BJ (cell line): ENCODE measurements around the gene SOX9. TPM values are rescaled to one million over a fixed set of nuclear protein-coding genes. Genes with fewer than 3 reads are reported as not detected.

Experiments used
- CTCF ChIA-PET: fragments of 350-600 bp; formaldehyde crosslinking; extraction: SDS; loops from one replicate; lab custom pipeline; 2021; ENCODE audit warnings: antibody characterized with exemption, inconsistent platforms; lab: Yijun Ruan, JAX
- POLR2A ChIA-PET: fragments of 300-600 bp; sonication (Branson Sonifier 250); formaldehyde crosslinking; extraction: SDS; loops from one replicate; lab custom pipeline; 2021; ENCODE audit warnings: antibody characterized with exemption; lab: Charles Lee
- DNase-seq: peaks from one replicate; pipeline ENCODE4 v3.0.0-alpha.2; 2011; ENCODE audit warnings: low read depth
- H3K27me3 ChIP-seq: 2 replicates; pipeline ENCODE4 v1.6.0; 2011; ENCODE audit warnings: low read length; ENCODE audit not compliant: control insufficient read depth, insufficient read depth
- H3K36me3 ChIP-seq: 2 replicates; pipeline ENCODE4 v1.5.1; 2011; ENCODE audit warnings: low read length; ENCODE audit not compliant: control insufficient read depth, insufficient read depth
- H3K4me3 ChIP-seq: 2 replicates; pipeline ENCODE4 v1.5.1; 2011; ENCODE audit warnings: low read depth, mild to moderate bottlenecking, control low read depth, low read length
- CTCF ChIP-seq: IDR thresholded peaks from 2 replicates; pipeline ENCODE4 v1.5.1; 2011; ENCODE audit warnings: low read depth, mild to moderate bottlenecking, control low read depth, inconsistent platforms, low read length, moderate library complexity; ENCODE audit not compliant: insufficient read depth
- polyA plus RNA-seq: library from polyadenylated mRNA; depleted of rRNA; stranded (reverse); fragments of >200 nt; gene quantifications from 2 replicates; pipeline ENCODE4 v1.2.3, GENCODE V29; 2011

SOX9 gene
- polyA plus RNA-seq, 1 experiment = 0.54 TPM

DNA sequence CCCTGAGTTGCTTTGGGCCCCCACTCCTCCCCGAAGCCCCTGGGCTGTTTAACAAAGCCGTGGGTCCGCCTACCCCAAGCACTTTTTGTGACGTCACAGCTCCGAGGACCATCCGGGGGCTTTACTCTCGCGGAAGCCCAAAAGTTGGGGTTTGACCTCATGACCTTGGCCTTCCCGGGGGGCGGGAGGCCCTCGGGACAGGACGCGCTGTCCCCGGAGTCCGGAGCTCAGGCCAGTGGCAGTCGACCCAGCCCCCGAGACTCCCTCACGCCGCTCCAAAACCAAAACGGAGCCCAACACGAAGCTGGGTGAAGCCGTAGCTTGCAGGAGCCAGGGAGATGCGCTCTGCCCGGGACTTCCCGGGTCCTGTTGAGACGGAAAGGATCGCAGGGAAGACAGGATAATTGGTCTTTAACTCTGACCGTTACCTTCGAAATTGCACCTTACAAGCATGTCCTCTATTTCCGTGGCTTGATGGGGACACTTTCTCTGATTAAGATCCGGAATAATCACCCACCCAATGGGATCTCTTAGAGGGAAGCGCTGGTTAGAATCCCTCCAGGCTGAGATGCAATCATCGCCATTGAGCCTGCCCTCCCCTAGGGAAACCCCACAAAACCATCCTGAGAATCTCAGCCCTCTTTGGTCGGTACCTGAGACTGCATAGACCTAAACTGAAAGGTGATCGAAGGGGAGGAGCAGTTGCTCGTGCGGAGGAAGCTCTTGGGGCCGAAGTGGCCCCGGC, 4.9 kb upstream of the SOX9 start:
- Histone ChIP-seq H3K4me3 (no peak overlapping the region), H3K36me3 (no peaks in the 10 kb centered on the region), H3K27me3 (peaks cover 32% of the 10 kb centered on the region)
- POLR2A ChIA-PET = no interaction called here
- CTCF ChIA-PET = interaction anchor here (0.6 to 5.0 kb wide), 3 partner anchors 642 to 1032 kb away, joined by 3 to 20 read pairs (median 3); no protein-coding TSS in a partner anchor
- no peak for DNase-seq
- no peak for TF ChIP-seq CTCF

GRCh38 chr17:72116661-72117521, 3.9 kb upstream of the SOX9 start:
- Histone ChIP-seq H3K36me3 (no peaks in the 10 kb centered on the region), H3K4me3 (no peak overlapping the region; the same call in 1 of the 2 replicates), H3K27me3 (peaks cover 32% of the 10 kb centered on the region)
- no peak for DNase-seq
- ChIA-PET POLR2A (interaction anchor here (0.6 kb wide), 1 partner anchor 887 kb away, joined by 3 read pairs; no protein-coding TSS in a partner anchor), CTCF (interaction anchor here (0.8 to 5.0 kb wide), 5 partner anchors 13 to 880 kb away, joined by 3 to 20 read pairs (median 4); no protein-coding TSS in a partner anchor)
- TF ChIP-seq CTCF = no peak

DNA sequence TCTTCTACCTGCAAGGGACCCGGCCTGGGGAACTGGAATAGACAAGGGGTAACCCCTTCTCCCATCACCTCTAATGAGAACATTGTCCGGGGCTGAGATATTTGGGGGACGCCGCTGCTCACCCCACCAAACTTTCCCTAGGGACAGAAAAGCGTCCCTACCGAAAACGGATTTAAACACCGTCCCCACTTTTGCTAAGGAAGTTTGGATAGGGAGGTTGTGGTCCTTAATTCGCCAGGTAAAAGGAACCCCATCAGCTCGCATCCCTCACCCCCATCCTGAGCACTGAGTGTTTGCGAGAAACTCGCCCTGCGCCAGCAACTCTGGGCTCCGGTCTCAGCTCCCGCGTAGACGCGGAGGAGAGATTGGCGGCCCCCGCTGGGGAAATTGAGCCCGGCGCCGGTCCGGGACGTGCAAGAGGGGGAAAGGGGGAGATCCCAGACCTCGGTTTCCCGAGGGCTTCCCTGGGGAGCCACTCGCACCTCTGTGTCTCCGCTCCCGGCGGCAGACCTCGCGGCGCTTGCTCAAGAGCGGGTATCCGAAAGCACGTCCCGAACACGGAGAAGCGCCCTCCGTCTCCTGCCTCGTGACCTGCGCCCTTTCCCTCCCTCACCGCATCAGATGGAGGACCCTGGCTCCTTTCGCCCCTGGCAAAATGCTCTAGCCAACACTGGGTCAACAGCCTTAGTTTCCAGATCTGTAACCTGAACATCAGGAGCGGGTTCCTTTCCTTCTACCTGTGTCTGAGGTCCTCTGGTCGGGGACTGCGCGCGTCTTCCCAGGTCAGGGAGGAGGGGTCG, 3.1 kb upstream of the SOX9 start:
- ChIA-PET CTCF (interaction anchor here (1.3 to 5.0 kb wide), 6 partner anchors 11 to 1351 kb away, joined by 3 to 20 read pairs (median 4); no protein-coding TSS in a partner anchor), POLR2A (no interaction called here)
- Histone ChIP-seq H3K36me3 (no peaks in the 10 kb centered on the region), H3K4me3 (peak overlapping the region; percentile 16), H3K27me3 (peaks cover 32% of the 10 kb centered on the region)
- no peak for TF ChIP-seq CTCF
- DNase-seq = no peak

DNA sequence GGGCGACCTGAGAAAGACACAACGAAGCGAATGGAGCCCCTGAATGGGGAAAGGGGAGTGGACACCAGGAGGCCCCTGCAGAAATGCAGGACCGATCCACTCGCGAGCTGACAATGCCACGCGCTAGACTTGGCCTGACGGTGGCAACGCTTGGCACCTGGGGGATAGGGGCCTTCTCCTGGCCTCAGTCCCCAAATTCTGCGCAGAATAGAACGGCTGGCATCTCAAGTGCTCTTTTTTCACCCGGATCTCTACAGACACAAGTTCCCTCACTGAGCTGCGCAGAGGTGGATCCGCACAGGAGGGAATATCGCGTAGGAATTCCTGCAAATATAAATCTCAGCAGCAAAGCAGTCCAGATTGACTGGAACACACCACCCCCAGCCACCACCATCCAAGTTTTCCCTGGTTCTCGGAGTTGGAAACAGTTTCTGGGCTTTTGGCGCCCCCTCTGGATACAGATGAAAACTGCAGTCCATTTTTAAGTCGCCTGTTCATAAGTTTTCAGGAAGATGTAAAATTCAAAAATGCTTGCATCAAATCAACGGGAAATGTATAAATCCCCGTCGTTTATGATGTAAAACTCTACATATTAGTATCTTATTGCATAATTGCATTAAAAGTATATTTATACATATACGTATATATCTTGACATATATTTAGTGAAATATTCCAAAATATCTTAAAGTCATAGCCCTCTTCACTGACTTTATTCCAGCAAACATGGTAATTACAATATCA, 2.3 kb upstream of the SOX9 start:
- peak; percentile 87 for TF ChIP-seq CTCF
- Histone ChIP-seq H3K36me3 (no peaks in the 10 kb centered on the region; the same call in 1 of the 2 replicates), H3K4me3 (no peak overlapping the region), H3K27me3 (peaks cover 32% of the 10 kb centered on the region)
- ChIA-PET CTCF (interaction anchor here (1.0 to 5.0 kb wide), 7 partner anchors 10 to 1351 kb away, joined by 3 to 20 read pairs (median 5); no protein-coding TSS in a partner anchor), POLR2A (no interaction called here)
- no peak for DNase-seq
